Pancreas (tissue), 10 donors: ENCODE results near the gene OR2T27. TPM values are rescaled to one million over a fixed set of nuclear protein-coding genes. Genes with fewer than 3 reads are reported as not detected.
"Not testable (repeated sequence)": the region's sequence is repeated elsewhere in the genome, so short reads cannot be mapped to it uniquely, and the experiment has no call there.

Experiments
- ATAC-seq, 4 donors: fragments of 200-7000 bp; cut with Tn5 transposase; one replicate each; pipeline versions ENCODE4 v1.8.0 to v1.9.1; 2020; ENCODE audit warnings: mild to moderate bottlenecking in 4 of 4, moderate library complexity in 4 of 4
- DNase-seq, 6 donors: peaks; one replicate each; pipeline ENCODE4 v3.0.0-alpha.2; 2020
- FAIRE-seq: peaks from 2 replicates; lab custom pipeline; 2012; peaks lifted over from hg19 to GRCh38; lab: Jason Lieb, UNC
- H3K27ac ChIP-seq, 4 donors: fragments of 200-600 bp; sonication (generic); 1 replicate in 3 of 4; 2 replicates in 1 of 4; pipeline versions ENCODE4 v1.5.0 to v1.8.0; 2020
- H3K27me3 ChIP-seq, 4 donors: fragments of 200-600 bp; one replicate each; pipeline ENCODE4 v1.8.0; 2021
- H3K36me3 ChIP-seq, 3 donors: fragments of 200-600 bp; sonication (generic) in 1 of 3; one replicate each; pipeline versions ENCODE4 v1.5.0 to v1.8.0; 2020 to 2021
- H3K4me1 ChIP-seq, 3 donors: fragments of 200-600 bp; one replicate each; pipeline ENCODE4 v1.8.0; 2021
- H3K4me3 ChIP-seq, 4 donors: fragments of 200-600 bp; sonication (generic) in 2 of 4; one replicate each; pipeline versions ENCODE4 v1.5.0 to v1.8.0; 2020 to 2021
- H3K9me3 ChIP-seq, 4 donors: fragments of 200-600 bp; one replicate each; pipeline ENCODE4 v1.8.0; 2021
- WGBS, 2 donors: extraction: QIAGEN DNeasy Blood & Tissue Kit; methylation state at CpG; one replicate each; pipeline ENCODE4 v1.1.7; 2013; 5-methylcytosine and 5-hydroxymethylcytosine counted together
- intact Hi-C, 3 donors: fragments of 100-400 bp; cut with DNase I; formaldehyde crosslinking; loops; one replicate each; pipeline versions ENCODE4 v1.11.1 to v1.14.2; 2022
- polyA plus RNA-seq, 2 donors: library from polyadenylated mRNA; stranded (reverse); fragments of 200-250 nt; gene quantifications; one replicate each; pipeline ENCODE4 v1.2.3, GENCODE V29; 2013
- total RNA-seq, 6 donors: library from RNA; stranded (reverse); fragmentation: NEBNext Ultra II Directional in 4 of 6; extraction: Animal tissue kit (Norgen Biotek cat#: 25700) in 4 of 6; gene quantifications; one replicate each; pipeline versions ENCODE4 v1.2.1 to v1.2.4, GENCODE V29; 2021 to 2023
- TF ChIP-seq, protein P1 (sequence below), 4 donors: fragments of 200-600 bp; sonication (generic) in 3 of 4; IDR thresholded peaks; one replicate each; pipeline versions ENCODE4 v1.5.0 to v1.8.0; 2021; ENCODE audit warnings: antibody characterized with exemption in 4 of 4
- donor health status: healthy with polysubstance abuse.
- donor health status: DM: no; HTN: no; CAD: no; lungs with moderate emphysema.
- donor health status: DM: no; HTN: no; CAD: no.
- donor health status: control.
- donor health status: control.
- donor health status: Bipolar disorder and iron deficiency.
- donor health status: DM: yes; HTN: yes; CAD: no.
- donor health status: DM: no; HTN: no; CAD: no.
- donor health status: DM: no; HTN: no; CAD: no.
- donor health status: DM: yes; HTN: yes; CAD: no.

Gene OR2T27, protein sequence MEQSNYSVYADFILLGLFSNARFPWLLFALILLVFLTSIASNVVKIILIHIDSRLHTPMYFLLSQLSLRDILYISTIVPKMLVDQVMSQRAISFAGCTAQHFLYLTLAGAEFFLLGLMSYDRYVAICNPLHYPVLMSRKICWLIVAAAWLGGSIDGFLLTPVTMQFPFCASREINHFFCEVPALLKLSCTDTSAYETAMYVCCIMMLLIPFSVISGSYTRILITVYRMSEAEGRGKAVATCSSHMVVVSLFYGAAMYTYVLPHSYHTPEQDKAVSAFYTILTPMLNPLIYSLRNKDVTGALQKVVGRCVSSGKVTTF
- total RNA-seq = not detected
- not detected for polyA plus RNA-seq

DNA sequence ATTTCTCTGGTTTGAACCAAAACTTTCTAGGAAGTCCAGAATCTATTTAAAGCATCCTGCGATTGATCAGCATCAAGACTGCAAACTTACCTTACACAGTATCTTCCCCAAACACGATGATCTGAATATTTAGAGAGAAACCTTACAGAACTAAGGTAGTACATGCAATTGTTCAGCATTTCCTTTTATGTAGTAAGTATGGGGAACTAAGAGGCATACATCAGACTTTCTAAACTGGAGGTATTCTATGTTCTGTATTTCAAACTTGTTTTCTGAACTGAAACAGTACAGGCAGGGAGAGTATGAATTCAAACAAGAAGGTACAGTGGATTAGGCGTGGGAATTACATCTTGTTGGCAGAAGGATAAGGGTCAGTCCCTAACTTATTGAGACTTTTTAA, at the start of gene OR2T27:
Gene OR2T27, minus strand, starts transcription at position 175 of the 400 bp plus-strand sequence. CDS start 4,644 bp downstream, outside the sequence.
- WGBS, 2 donors = no CpG with 5 or more reads among the region's 3 CpGs
- FAIRE-seq, intact Hi-C loops, H3K27me3 ChIP-seq, ATAC-seq, H3K27ac ChIP-seq, DNase-seq, H3K4me1 ChIP-seq, H3K36me3 ChIP-seq, H3K9me3 ChIP-seq, H3K4me3 ChIP-seq: not testable (repeated sequence)

DNA sequence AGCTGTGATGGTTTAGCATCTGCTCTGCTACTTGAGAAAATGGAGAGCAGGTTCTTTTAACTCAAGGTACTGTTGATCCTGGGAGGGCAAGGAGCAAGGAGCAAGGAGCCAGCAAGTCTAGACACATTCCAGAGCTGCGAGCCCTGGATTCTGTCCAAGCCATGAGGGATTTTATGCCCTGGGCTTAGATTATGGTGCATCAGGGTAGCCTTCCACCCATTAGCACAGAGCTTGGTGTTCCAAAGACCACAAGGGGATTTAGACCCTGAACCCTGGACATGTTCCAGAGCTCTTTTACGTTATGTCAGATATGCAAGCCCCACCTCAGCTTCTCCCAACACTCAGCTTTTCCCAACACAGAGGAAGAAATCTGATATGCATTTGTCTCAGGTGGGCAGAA, 49.3 kb upstream of the OR2T27 start:
- DNase-seq = no peak
- TF ChIP-seq, protein P1, sequence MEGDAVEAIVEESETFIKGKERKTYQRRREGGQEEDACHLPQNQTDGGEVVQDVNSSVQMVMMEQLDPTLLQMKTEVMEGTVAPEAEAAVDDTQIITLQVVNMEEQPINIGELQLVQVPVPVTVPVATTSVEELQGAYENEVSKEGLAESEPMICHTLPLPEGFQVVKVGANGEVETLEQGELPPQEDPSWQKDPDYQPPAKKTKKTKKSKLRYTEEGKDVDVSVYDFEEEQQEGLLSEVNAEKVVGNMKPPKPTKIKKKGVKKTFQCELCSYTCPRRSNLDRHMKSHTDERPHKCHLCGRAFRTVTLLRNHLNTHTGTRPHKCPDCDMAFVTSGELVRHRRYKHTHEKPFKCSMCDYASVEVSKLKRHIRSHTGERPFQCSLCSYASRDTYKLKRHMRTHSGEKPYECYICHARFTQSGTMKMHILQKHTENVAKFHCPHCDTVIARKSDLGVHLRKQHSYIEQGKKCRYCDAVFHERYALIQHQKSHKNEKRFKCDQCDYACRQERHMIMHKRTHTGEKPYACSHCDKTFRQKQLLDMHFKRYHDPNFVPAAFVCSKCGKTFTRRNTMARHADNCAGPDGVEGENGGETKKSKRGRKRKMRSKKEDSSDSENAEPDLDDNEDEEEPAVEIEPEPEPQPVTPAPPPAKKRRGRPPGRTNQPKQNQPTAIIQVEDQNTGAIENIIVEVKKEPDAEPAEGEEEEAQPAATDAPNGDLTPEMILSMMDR (IDR thresholded peaks at IDR 0.05) = no peak
- intact Hi-C loops = loop anchor here in 1 of 3 donors (5.0 kb wide), 1 partner anchor 103 kb away; no protein-coding TSS in a partner anchor
- no peaks in the 10 kb centered on the region for H3K4me1 ChIP-seq
- WGBS, 2 donors = 29 to 41% methylated on average over 2 of the region's 2 CpGs
- ATAC-seq = no peak
- H3K36me3 ChIP-seq = no peaks in the 10 kb centered on the region
- no peak for FAIRE-seq
- H3K9me3 ChIP-seq = no peaks in the 10 kb centered on the region
- no peak overlapping the region for H3K4me3 ChIP-seq
- H3K27ac ChIP-seq = no peak overlapping the region
- no peaks in the 10 kb centered on the region for H3K27me3 ChIP-seq

DNA sequence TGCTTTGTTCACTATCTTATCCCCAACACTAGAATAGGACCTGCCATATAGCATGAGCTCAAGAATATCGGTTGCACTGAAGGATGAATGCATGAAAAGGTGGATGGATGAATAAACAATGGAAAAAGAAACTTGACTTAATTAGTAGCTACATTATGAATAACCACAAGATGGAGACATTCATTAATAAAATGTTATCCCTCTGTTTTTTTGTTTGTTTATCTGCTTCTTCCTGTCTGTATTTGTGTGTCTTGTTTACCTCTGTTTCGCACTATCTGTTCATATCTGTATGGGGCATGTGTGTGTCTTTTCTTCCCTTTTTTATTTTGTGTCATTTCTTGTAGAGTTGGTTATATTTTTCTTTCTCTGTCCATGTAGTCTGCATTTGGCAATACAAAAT, 48.3 kb upstream of the OR2T27 start:
- 55 to 63% methylated on average over 2 of the region's 2 CpGs for WGBS, 2 donors
- intact Hi-C loops = loop anchor here in 1 of 3 donors (5.0 kb wide), 1 partner anchor 104 kb away; no protein-coding TSS in a partner anchor
- TF ChIP-seq, protein P1 (IDR thresholded peaks at IDR 0.05) = no peak
- no peaks in the 10 kb centered on the region for H3K9me3 ChIP-seq
- DNase-seq (no peak), FAIRE-seq (no peak), ATAC-seq (no peak)
- no peaks in the 10 kb centered on the region for H3K4me1 ChIP-seq
- no peaks in the 10 kb centered on the region for H3K27me3 ChIP-seq
- H3K4me3 ChIP-seq = no peak overlapping the region
- H3K36me3 ChIP-seq = no peaks in the 10 kb centered on the region
- no peak overlapping the region for H3K27ac ChIP-seq

DNA sequence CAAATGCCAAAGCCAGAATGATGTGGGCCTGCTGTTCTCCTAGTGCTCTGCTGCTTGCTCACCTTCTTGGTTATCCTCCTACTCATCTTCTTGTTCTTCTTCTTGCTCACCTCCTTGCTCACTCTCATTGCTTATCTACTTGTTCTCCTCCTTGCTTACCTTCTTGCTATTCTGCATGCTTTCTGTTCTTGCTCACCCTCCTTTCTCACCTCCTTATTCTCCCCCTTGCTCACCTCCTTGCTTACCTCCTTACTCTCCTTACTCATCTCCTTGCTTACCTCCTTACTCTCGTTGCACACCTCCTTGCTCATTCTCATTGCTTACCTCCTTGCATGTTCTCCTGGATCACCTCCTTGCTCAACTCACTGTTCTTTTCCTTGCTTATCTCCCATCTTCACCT, 47.4 kb upstream of the OR2T27 start, which contains the start of gene OR14I1:
Gene OR14I1, minus strand, starts transcription at position 53 of the 400 bp plus-strand sequence.
- intact Hi-C loops = loop anchor here in 1 of 3 donors (5.0 kb wide), 1 partner anchor 105 kb away; no protein-coding TSS in a partner anchor

DNA sequence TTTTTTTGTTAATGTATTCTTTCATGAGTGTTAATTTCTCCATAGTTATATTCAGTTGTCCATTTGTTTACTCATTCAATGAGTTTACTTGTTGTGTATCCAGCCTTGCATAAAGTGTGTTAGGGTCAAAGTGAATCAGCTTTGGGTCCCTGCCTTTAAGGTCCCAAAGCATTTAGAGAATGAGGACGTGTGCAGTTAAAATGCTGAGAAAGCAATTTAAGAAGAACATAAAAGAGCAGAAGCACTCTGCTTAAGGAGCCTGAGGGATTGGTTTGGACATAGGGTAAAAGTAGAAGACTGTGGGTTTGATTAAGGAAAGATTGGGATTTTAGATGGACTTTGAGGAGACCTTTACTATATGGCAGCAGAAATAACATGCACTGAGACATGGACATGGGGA, 43.8 kb upstream of the OR2T27 start:
- ATAC-seq (no peak), DNase-seq (no peak), FAIRE-seq (no peak)
- Histone ChIP-seq H3K4me1 (no peaks in the 10 kb centered on the region), H3K27me3 (no peaks in the 10 kb centered on the region), H3K9me3 (no peaks in the 10 kb centered on the region), H3K27ac (no peak overlapping the region), H3K36me3 (no peaks in the 10 kb centered on the region), H3K4me3 (no peak overlapping the region)
- 29 to 35% methylated on average over 1 of the region's 1 CpG for WGBS, 2 donors
- TF ChIP-seq, protein P1 (IDR thresholded peaks at IDR 0.05) = no peak
- intact Hi-C loops = loop anchor here in 1 of 3 donors (10.0 kb wide), 1 partner anchor 74 kb away; no protein-coding TSS in a partner anchor

More for the DNA sequence above, 47.4 kb upstream of the OR2T27 start, which contains the start of gene OR14I1:
- H3K4me3 ChIP-seq = no peak within 1 kb of the TSS
- H3K27me3 ChIP-seq = no peaks in the 10 kb centered on the region
- no peak for DNase-seq
- WGBS, 2 donors = 30 to 33% methylated on average over 1 of the region's 1 CpG
- no peaks in the 10 kb centered on the region for H3K36me3 ChIP-seq
- ATAC-seq = no peak
- no peak for FAIRE-seq
- H3K9me3 ChIP-seq = no peaks in the 10 kb centered on the region
- no peak within 1 kb of the TSS for H3K27ac ChIP-seq
- TF ChIP-seq, protein P1 (IDR thresholded peaks at IDR 0.05) = no peak
- H3K4me1 ChIP-seq = no peaks in the 10 kb centered on the region
